H1 (cell line): ENCODE measurements around the gene AIF1. TPM values are rescaled to one million over a fixed set of nuclear protein-coding genes. Genes with fewer than 3 reads are reported as not detected.

ENCODE experiments used
- CTCF ChIA-PET: fragments of 300-600 bp; sonication (Branson Sonifier 250); formaldehyde crosslinking; loops from one replicate; lab custom pipeline; 2021; ENCODE audit not compliant: partially characterized antibody; lab: Charles Lee
- POLR2A ChIA-PET: fragments of 300-600 bp; sonication (Branson Sonifier 250); formaldehyde crosslinking; loops from one replicate; lab custom pipeline; 2021; ENCODE audit warnings: inconsistent platforms; ENCODE audit not compliant: partially characterized antibody; lab: Charles Lee
- DNase-seq, 2 experiments: peaks; one replicate each; pipeline versions ENCODE4 v3.0.0 to v3.0.0-alpha.2; 2010 to 2022; ENCODE audit warnings: low spot score in 2 of 2, low read depth in 1 of 2, mixed read lengths in 1 of 2
- FAIRE-seq: peaks from 2 replicates; lab custom pipeline; 2011; peaks lifted over from hg19 to GRCh38; lab: Jason Lieb, UNC
- H2AFZ ChIP-seq: 2 replicates; pipeline ENCODE4 v1.8.1; 2012; ENCODE audit warnings: low read length, inconsistent platforms
- H2AK5ac ChIP-seq: 2 replicates; pipeline ENCODE4 v1.6.1; 2013; ENCODE audit warnings: low read depth, low read length
- H2BK120ac ChIP-seq: replicated peaks from 2 replicates; pipeline ENCODE3; 2013; ENCODE audit warnings: low read depth, low read length, inconsistent platforms
- H2BK12ac ChIP-seq: 2 replicates; pipeline ENCODE4 v1.6.1; 2013; ENCODE audit warnings: low read depth, low read length
- H2BK15ac ChIP-seq: 2 replicates; pipeline ENCODE4 v1.6.1; 2013; ENCODE audit warnings: low read length
- H2BK20ac ChIP-seq: 2 replicates; pipeline ENCODE4 v1.6.1; 2013; ENCODE audit warnings: low read length
- H2BK5ac ChIP-seq: 2 replicates; pipeline ENCODE4 v1.6.1; 2013; ENCODE audit warnings: low read depth, low read length
- H3K14ac ChIP-seq: 2 replicates; pipeline ENCODE4 v1.6.1; 2013; ENCODE audit warnings: inconsistent platforms; ENCODE audit not compliant: insufficient read length
- H3K18ac ChIP-seq: 2 replicates; pipeline ENCODE4 v1.6.1; 2013; ENCODE audit warnings: low read length; ENCODE audit errors: extremely low read depth
- H3K23ac ChIP-seq: 2 replicates; pipeline ENCODE4 v1.6.1; 2013; ENCODE audit warnings: inconsistent platforms; ENCODE audit not compliant: insufficient read length
- H3K23me2 ChIP-seq: 2 replicates; pipeline ENCODE4 v1.6.1; 2013; ENCODE audit warnings: low read depth, low read length
- H3K27ac ChIP-seq: 2 replicates; pipeline ENCODE4 v1.6.1; 2011; ENCODE audit warnings: low read depth, low read length, inconsistent platforms
- H3K27me3 ChIP-seq, 4 experiments: replicated peaks in 1 of 4; 1 replicate in 1 of 4; 2 replicates in 3 of 4; pipeline versions ENCODE4 v1.6.1 to v1.8.1; 2011 to 2013; ENCODE audit warnings: low read length in 3 of 4, mild to moderate bottlenecking in 3 of 4, inconsistent platforms in 2 of 4, mixed read lengths in 2 of 4, moderate library complexity in 1 of 4; ENCODE audit not compliant: control insufficient read depth in 3 of 4, insufficient read depth in 3 of 4; ENCODE audit errors: extremely low read depth in 1 of 4
- H3K36me3 ChIP-seq, 4 experiments: 2 replicates each; pipeline versions ENCODE4 v1.6.1 to v1.8.1; 2011 to 2013; ENCODE audit warnings: mild to moderate bottlenecking in 4 of 4, low read length in 3 of 4, moderate library complexity in 2 of 4, control low read depth in 1 of 4, inconsistent platforms in 1 of 4; ENCODE audit not compliant: insufficient read depth in 4 of 4, control insufficient read depth in 2 of 4
- H3K4ac ChIP-seq: replicated peaks from 2 replicates; pipeline ENCODE3; 2013; ENCODE audit warnings: low read length, low read depth, mixed read lengths, inconsistent platforms; ENCODE audit not compliant: insufficient read length
- H3K4me1 ChIP-seq, 4 experiments: replicated peaks in 1 of 4; 1 replicate in 1 of 4; 2 replicates in 3 of 4; pipeline versions ENCODE4 v1.6.1 to v1.8.1; 2011 to 2013; ENCODE audit warnings: low read length in 3 of 4, inconsistent platforms in 2 of 4, mixed read lengths in 1 of 4; ENCODE audit not compliant: insufficient read depth in 4 of 4, control insufficient read depth in 3 of 4
- H3K4me2 ChIP-seq, 2 experiments: 2 replicates each; pipeline versions ENCODE4 v1.6.1 to v1.8.1; 2011 to 2013; ENCODE audit warnings: low read depth in 2 of 2, low read length in 2 of 2, control low read depth in 1 of 2, inconsistent platforms in 1 of 2, mild to moderate bottlenecking in 1 of 2; ENCODE audit not compliant: insufficient read depth in 1 of 2
- H3K4me3 ChIP-seq, 4 experiments: fragments of 200-600, 300-600 bp in 1 of 4; sonication (generic), shearing (Covaris generic), sonication (Bioruptor Twin) in 1 of 4; 2 replicates each; pipeline versions ENCODE4 v1.5.1 to v1.8.1; 2011 to 2016; ENCODE audit warnings: low read length in 4 of 4, low read depth in 3 of 4, control low read depth in 2 of 4, inconsistent platforms in 2 of 4, mild to moderate bottlenecking in 2 of 4, mixed read lengths in 1 of 4, moderate library complexity in 1 of 4; ENCODE audit not compliant: insufficient read depth in 2 of 4; ENCODE audit errors: extremely low read depth in 1 of 4
- H3K56ac ChIP-seq: replicated peaks from 2 replicates; pipeline ENCODE3; 2013; ENCODE audit warnings: low read depth, mild to moderate bottlenecking, mixed read lengths, low read length, inconsistent platforms; ENCODE audit not compliant: insufficient read length
- H3K79me1 ChIP-seq: 2 replicates; pipeline ENCODE4 v1.6.1; 2013; ENCODE audit warnings: low read depth, low read length, control low read depth
- H3K79me2 ChIP-seq, 2 experiments: 2 replicates each; pipeline versions ENCODE4 v1.6.1 to v1.8.1; 2012 to 2013; ENCODE audit warnings: low read length in 2 of 2, mild to moderate bottlenecking in 2 of 2, inconsistent platforms in 1 of 2; ENCODE audit not compliant: insufficient read depth in 2 of 2, control insufficient read depth in 1 of 2
- H3K9ac ChIP-seq, 4 experiments: replicated peaks in 1 of 4; 1 replicate in 1 of 4; 2 replicates in 3 of 4; pipeline versions ENCODE4 v1.6.1 to v1.8.1; 2011 to 2013; ENCODE audit warnings: low read depth in 3 of 4, low read length in 3 of 4, control low read depth in 2 of 4, mild to moderate bottlenecking in 2 of 4, moderate library complexity in 2 of 4, inconsistent platforms in 1 of 4; ENCODE audit errors: extremely low read depth in 1 of 4
- H3K9me3 ChIP-seq, 2 experiments: 2 replicates each; pipeline versions ENCODE4 v1.6.1 to v1.8.1; 2012 to 2013; ENCODE audit warnings: mild to moderate bottlenecking in 2 of 2, moderate library complexity in 2 of 2, control low read depth in 1 of 2, inconsistent platforms in 1 of 2, low read depth in 1 of 2, low read length in 1 of 2, mixed read lengths in 1 of 2; ENCODE audit not compliant: insufficient read depth in 2 of 2
- H4K20me1 ChIP-seq, 2 experiments: replicated peaks in 1 of 2; 2 replicates each; pipeline versions ENCODE3 to v1.8.1; 2011 to 2013; ENCODE audit warnings: inconsistent platforms in 2 of 2, low read length in 2 of 2, mild to moderate bottlenecking in 1 of 2; ENCODE audit not compliant: insufficient read depth in 2 of 2, control insufficient read depth in 1 of 2
- H4K5ac ChIP-seq: 2 replicates; pipeline ENCODE4 v1.6.1; 2013; ENCODE audit warnings: low read length, low read depth, mixed read lengths, inconsistent platforms; ENCODE audit not compliant: insufficient read length
- H4K8ac ChIP-seq: 2 replicates; pipeline ENCODE4 v1.8.0; 2013; ENCODE audit warnings: mild to moderate bottlenecking, moderate library complexity, low read length, inconsistent platforms; ENCODE audit not compliant: insufficient read depth; ENCODE audit errors: extremely low read depth
- H4K91ac ChIP-seq: replicated peaks from 2 replicates; pipeline ENCODE3; 2013; ENCODE audit warnings: low read length, mixed read lengths, inconsistent platforms; ENCODE audit not compliant: insufficient read length
- ASH2L ChIP-seq: fragments of 200-600, 300-600 bp; sonication (generic); IDR thresholded peaks from one replicate; pipeline ENCODE4 v1.7.1; 2017; ENCODE audit warnings: low read length
- JUN ChIP-seq: IDR thresholded peaks from 2 replicates; pipeline ENCODE4 v1.6.1; 2011; ENCODE audit warnings: low read depth, mild to moderate bottlenecking, improper control_type of control experiment, low read length
- RNF2 ChIP-seq: fragments of 200-900, 300-1000 bp; sonication (generic); IDR thresholded peaks from 2 replicates; pipeline ENCODE4 v1.7.1; 2016; ENCODE audit warnings: borderline replicate concordance, low read depth, mild to moderate bottlenecking, antibody characterized with exemption, low read length; ENCODE audit not compliant: poor library complexity, severe bottlenecking; ENCODE audit errors: missing control alignments
- SAP30 ChIP-seq: fragments of 300-600 bp; sonication (generic); IDR thresholded peaks from 2 replicates; pipeline ENCODE4 v1.7.1; 2012; ENCODE audit warnings: low read length, moderate library complexity, mild to moderate bottlenecking, inconsistent platforms; ENCODE audit not compliant: insufficient read depth, insufficient replicate concordance
- WGBS, 2 experiments: shearing (Covaris generic) in 1 of 2; methylation state at CpG; one replicate each; pipeline versions ENCODE4 v1.1.6 to v1.1.7; 2013 to 2015; ENCODE audit warnings: low lambda C conversion rate in 2 of 2, mixed read lengths in 2 of 2, inconsistent platforms in 1 of 2, low coverage in 1 of 2, missing lambda C conversion rate in 1 of 2; ENCODE audit not compliant: insufficient replicate concordance in 2 of 2, insufficient coverage in 1 of 2, insufficient read length in 1 of 2; ENCODE audit errors: extremely low coverage in 1 of 2, missing lambda C conversion rate in 1 of 2; 5-methylcytosine and 5-hydroxymethylcytosine counted together
- polyA plus RNA-seq, 7 experiments: library from polyadenylated mRNA; depleted of rRNA in 3 of 7; stranded (reverse) in 5 of 7; unstranded in 2 of 7; fragments of >200 nt in 5 of 7; fragments of 200-250 nt in 2 of 7; gene quantifications; 1 replicate in 5 of 7; 2 replicates in 1 of 7; 4 replicates in 1 of 7; pipeline versions ENCODE4 v1.2.1 to v1.2.3, GENCODE V29; 2011 to 2013; ENCODE audit warnings: missing spikeins in 2 of 7, mixed read lengths in 2 of 7
- total RNA-seq: library from RNA; stranded (reverse); fragmentation: NEBNext Ultra II Directional; extraction: Animal tissue kit (Norgen Biotek cat#: 25700); gene quantifications from 2 replicates; pipeline ENCODE4 v1.2.1, GENCODE V29; 2021

The AIF1 gene
- total and polyA plus RNA-seq, 2 of the 8 experiments (the other 6 are each of a cell fraction or from before 2014, with no cell fraction given), result 6.3 to 9.8 TPM

DNA sequence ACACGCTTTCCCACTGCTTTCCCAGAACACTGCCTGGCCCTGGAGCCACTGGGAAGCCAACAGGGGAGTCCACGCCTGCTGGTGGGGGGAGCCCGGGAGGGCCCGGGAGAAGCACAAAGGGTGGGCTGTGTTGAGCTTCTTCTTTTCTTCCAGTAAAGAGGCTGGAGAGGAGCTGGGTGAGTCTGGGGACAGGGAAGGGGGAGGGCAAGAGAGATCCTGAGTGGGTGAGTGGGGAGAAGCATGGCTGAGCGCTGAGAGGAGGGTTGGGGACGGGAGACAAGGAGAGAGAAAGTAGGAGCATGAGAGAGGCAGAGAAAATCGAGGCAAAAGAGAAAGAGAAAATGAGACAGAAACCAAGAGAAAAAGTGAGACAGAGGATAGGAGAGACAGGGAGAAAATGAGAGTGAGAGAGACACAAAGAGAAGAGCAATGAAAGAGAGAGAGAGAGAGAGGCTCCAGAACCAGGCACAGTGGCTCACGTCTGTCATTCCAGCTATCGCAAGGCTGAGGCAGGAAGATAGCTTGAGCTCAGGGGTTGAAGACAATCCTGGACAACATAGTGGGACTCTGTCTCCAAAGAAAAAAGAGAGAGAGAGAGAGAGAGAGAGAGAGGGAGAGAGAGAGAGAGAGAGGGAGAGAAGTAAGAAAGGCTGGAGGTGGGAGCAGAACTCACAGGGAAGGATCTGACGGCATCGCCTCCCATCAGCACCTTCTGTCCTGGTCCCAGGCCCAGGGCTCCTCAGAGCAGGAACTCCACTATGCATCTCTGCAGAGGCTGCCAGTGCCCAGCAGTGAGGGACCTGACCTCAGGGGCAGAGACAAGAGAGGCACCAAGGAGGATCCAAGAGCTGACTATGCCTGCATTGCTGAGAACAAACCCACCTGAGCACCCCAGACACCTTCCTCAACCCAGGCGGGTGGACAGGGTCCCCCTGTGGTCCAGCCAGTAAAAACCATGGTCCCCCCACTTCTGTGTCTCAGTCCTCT lies 26.9 kb upstream of the AIF1 start:
- Histone ChIP-seq H3K9ac (no peak overlapping the region), H2AK5ac (no peak overlapping the region), H4K5ac (no peak overlapping the region), H3K23me2 (0 out of 2 replicates have a peak, but pooled peaks cover 2% of the 10 kb centered on the region), H2BK15ac (no peak overlapping the region), H2BK5ac (no peak overlapping the region), H3K56ac (no peak overlapping the region), H3K4me1 (peaks cover 0 to 4% (median 0%) of the 10 kb centered on the region in 4 experiments; a peak in 1 of 7 replicates), H2BK120ac (no peak overlapping the region), H3K27me3 (no peaks in the 10 kb centered on the region), H4K20me1 (no peaks in the 10 kb centered on the region), H3K9me3 (no peaks in the 10 kb centered on the region), H3K79me1 (no peaks in the 10 kb centered on the region), H3K23ac (no peak overlapping the region), H4K8ac (no peak overlapping the region; the same call in 1 of the 2 replicates), H3K36me3 (no peaks in the 10 kb centered on the region), H3K4ac (no peak overlapping the region), H3K18ac (no peak overlapping the region), H3K4me3 (no peak overlapping the region), H2BK20ac (no peak overlapping the region), H2BK12ac (no peak overlapping the region), H3K27ac (no peak overlapping the region), H3K4me2 (no peak overlapping the region), H2AFZ (no peak overlapping the region), H3K14ac (no peak overlapping the region), H4K91ac (no peak overlapping the region), H3K79me2 (no peaks in the 10 kb centered on the region)
- ChIA-PET POLR2A (interaction anchor here (0.6 to 3.9 kb wide), 12 partner anchors 8 to 59 kb away, joined by 3 to 16 read pairs (median 5); partner anchors contain the start of genes ATP6V1G2, DDX39B, MCCD1 and NFKBIL1), CTCF (interaction anchor here (0.7 to 22.0 kb wide), 10 partner anchors 4 to 69 kb away, joined by 3 to 640 read pairs (median 8); partner anchors contain the start of genes AIF1, ATP6V1G2, LST1 and LTB)
- DNase-seq (no peak), FAIRE-seq (no peak)
- WGBS, 2 experiments, result 84% methylated on average over 8 of the region's 12 CpGs; no CpG with 5 or more reads in 1 of the 2 experiments
- no peak for TF ChIP-seq RNF2
- no peak for TF ChIP-seq ASH2L
- TF ChIP-seq JUN, result no peak
- TF ChIP-seq SAP30, result no peak
